ENCODE measurements around the gene OSBPL10. TPM values are rescaled to one million over a fixed set of nuclear protein-coding genes. Genes with fewer than 3 reads are reported as not detected.
A peak's percentile ranks its signal among the peaks of the same experiment; 100 is the strongest.

Gene OSBPL10
- total RNA-seq, 1 donor from 2014 or later: 27.8 TPM

DNA sequence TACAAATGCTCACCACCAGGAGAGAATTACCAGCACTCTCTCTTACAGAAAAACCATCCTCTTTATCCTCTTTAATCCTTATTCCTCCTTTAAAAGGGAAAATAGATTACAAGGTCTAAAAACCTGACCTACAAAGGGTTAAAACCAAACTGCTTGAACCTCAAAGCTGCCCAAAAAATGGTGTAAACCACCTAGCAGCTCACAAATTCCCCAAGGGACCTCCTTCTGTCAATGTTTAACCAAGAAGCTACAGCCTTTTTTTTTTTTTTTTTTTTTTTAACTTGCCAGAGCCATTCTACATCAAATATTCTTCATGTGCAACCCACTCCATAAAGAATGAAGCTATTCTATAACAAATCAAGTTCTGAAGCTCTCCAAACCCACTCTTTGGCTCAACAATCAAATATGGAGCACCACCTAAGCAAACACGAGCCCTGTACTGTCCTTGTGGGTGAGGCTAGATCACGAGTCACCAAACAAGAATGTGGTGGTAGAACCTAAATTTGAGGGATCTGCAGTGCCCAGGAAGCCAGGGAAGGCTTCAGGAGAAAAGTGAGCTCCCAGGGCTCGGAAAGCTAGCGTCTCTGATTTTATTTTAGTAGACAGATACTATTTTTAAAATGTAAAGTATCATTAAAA, 20.1 kb downstream of the OSBPL10 start:
- Mint-ChIP-seq H3K4me3 (no peak overlapping the region), H3K36me3 (no peaks in the 10 kb centered on the region)

DNA sequence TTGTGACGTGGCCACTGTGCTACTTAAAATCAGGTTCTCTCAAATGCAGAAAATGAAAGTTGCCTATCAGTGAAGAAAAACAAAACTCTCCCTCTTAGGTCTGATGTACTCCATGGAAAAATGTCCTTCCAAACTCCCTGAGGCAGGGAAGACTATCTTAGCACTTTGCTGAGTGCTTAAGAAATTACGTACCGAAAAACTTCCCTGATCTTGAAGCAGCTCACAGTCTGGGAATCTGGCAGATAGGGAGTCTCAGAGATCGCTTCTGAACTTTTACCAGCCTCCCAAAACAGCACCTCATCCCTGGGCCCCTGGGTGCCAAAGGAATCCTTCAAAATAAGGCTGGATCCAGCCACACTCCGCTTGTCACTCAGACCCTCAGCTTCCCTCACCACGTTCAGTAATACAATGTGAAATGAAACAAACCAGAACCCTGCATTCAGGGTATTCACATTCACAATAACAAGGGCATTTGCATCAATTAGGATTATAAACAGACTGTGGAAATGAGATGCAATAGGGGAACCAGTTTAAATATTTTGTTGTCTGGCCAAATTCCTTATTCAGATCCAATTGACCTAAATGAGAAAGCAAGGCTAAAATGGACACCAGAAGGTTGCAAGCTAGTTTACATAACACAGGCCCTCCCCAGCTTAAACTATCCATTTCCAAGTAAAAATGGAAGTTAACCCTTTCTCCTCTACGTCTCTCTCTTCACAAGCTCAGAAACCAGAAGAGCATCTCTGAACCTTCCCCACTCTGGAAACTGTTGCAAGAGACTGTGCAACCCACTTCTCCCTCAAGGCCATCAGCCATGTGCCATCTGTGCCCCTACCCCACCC, 20.9 kb downstream of the OSBPL10 start:
- Mint-ChIP-seq H3K4me3 (peak overlapping the region; percentile 47), H3K4me1 (peaks cover 31% of the 10 kb centered on the region), H3K9me3 (peaks cover 8% of the 10 kb centered on the region), H3K36me3 (no peaks in the 10 kb centered on the region), H3K27ac (peak overlapping the region; percentile 84), H3K27me3 (ENCODE audit: low read depth) (peaks cover 4% of the 10 kb centered on the region)
- DNase-seq (ENCODE audit: low spot score in 2 of 2, unreplicated experiment in 2 of 2): no peak
- TF ChIP-seq, protein P1, sequence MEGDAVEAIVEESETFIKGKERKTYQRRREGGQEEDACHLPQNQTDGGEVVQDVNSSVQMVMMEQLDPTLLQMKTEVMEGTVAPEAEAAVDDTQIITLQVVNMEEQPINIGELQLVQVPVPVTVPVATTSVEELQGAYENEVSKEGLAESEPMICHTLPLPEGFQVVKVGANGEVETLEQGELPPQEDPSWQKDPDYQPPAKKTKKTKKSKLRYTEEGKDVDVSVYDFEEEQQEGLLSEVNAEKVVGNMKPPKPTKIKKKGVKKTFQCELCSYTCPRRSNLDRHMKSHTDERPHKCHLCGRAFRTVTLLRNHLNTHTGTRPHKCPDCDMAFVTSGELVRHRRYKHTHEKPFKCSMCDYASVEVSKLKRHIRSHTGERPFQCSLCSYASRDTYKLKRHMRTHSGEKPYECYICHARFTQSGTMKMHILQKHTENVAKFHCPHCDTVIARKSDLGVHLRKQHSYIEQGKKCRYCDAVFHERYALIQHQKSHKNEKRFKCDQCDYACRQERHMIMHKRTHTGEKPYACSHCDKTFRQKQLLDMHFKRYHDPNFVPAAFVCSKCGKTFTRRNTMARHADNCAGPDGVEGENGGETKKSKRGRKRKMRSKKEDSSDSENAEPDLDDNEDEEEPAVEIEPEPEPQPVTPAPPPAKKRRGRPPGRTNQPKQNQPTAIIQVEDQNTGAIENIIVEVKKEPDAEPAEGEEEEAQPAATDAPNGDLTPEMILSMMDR (IDR thresholded peaks at IDR 0.05; ENCODE audit: unreplicated experiment): no peak

More for the DNA sequence above, 20.1 kb downstream of the OSBPL10 start:
- DNase-seq (ENCODE audit: low spot score in 2 of 2, unreplicated experiment in 2 of 2): no peak
- TF ChIP-seq, protein P1 (IDR thresholded peaks at IDR 0.05; ENCODE audit: unreplicated experiment): no peak
- Mint-ChIP-seq H3K4me1 (peaks cover 31% of the 10 kb centered on the region), H3K9me3 (peaks cover under 1% of the 10 kb centered on the region), H3K27me3 (ENCODE audit: low read depth) (peaks cover 4% of the 10 kb centered on the region), H3K27ac (peak overlapping the region; percentile 40)

DNA sequence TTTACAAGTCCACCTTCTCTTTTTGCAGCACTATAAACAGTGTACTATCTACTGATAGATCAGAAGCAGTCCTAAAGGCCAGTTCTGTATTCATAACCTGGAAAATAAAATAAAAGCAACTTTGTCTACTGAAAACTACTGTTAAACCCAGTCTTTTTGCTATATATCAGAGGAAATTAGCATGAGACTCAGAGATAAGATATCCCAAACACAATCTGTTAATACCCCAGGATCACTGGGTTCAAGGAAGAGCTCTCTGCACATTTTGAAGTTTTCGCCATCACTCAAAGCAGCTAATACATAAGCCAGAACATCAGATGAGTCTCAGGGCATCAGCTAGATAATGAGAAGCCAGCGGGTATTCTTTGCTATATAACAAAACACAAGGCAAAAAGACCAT, 21.8 kb downstream of the OSBPL10 start:
- peaks cover 13% of the 10 kb centered on the region for H3K9me3 Mint-ChIP-seq
- peaks cover 4% of the 10 kb centered on the region for H3K27me3 Mint-ChIP-seq (ENCODE audit: low read depth)
- peaks cover 2% of the 10 kb centered on the region for H3K36me3 Mint-ChIP-seq
- peak overlapping the region; percentile 0 for H3K4me3 Mint-ChIP-seq
- H3K4me1 Mint-ChIP-seq: peaks cover 31% of the 10 kb centered on the region
- TF ChIP-seq, protein P1 (IDR thresholded peaks at IDR 0.05; ENCODE audit: unreplicated experiment): no peak
- H3K27ac Mint-ChIP-seq: peak overlapping the region; percentile 71
- no peak for DNase-seq (ENCODE audit: low spot score in 2 of 2, unreplicated experiment in 2 of 2)

DNA sequence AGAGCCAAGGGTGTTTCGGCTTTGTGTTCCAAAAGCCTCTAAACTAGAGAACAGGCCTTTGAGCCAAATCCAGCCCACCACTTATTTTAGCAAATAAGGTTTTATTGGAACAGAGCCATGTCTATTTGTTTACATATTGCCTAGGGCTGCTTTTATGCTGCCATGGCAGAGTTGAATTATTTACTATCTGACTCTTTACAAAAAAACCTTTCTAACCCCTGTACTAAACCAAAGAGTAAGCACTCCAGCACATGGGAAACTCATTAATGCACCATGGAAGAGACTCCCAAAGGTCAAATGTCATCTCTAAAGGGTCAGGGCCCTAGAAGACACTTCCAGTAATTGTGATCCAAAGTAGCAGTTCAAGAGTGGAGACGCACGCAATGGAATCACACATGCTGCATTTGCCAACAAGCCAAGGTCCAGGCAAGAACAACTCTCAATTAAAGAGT, 22.3 kb downstream of the OSBPL10 start:
- Mint-ChIP-seq H3K4me3 (peak overlapping the region; percentile 0), H3K27me3 (ENCODE audit: low read depth) (peaks cover 4% of the 10 kb centered on the region), H3K36me3 (peaks cover 2% of the 10 kb centered on the region), H3K27ac (peak overlapping the region; percentile 71), H3K4me1 (peaks cover 31% of the 10 kb centered on the region), H3K9me3 (peaks cover 13% of the 10 kb centered on the region)
- TF ChIP-seq, protein P1 (IDR thresholded peaks at IDR 0.05; ENCODE audit: unreplicated experiment): no peak
- DNase-seq (ENCODE audit: low spot score in 2 of 2, unreplicated experiment in 2 of 2): no peak

DNA sequence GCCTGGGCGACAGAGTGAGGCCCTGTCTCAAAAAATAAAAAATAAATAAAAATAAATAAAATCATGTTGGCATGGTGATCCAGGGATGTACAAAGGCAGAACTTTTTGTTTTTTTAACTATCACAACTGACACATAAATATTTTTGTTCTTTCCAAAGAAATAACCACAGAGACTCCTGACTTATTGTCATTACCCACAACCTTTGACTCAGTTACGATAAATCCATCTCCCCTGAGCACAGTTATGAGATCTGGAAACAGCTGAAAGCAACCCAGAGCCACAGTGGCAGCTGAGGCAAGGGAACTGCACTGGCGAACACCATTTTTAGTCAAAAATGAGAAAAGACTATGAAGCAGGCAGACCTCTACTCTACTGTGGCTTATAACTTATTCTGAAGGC, 24.0 kb downstream of the OSBPL10 start:
- no peak overlapping the region for H3K27ac Mint-ChIP-seq
- H3K36me3 Mint-ChIP-seq: peaks cover 2% of the 10 kb centered on the region
- DNase-seq (ENCODE audit: low spot score in 2 of 2, unreplicated experiment in 2 of 2): no peak
- H3K9me3 Mint-ChIP-seq: peaks cover 13% of the 10 kb centered on the region
- peaks cover 31% of the 10 kb centered on the region for H3K4me1 Mint-ChIP-seq
- no peak overlapping the region for H3K4me3 Mint-ChIP-seq
- H3K27me3 Mint-ChIP-seq (ENCODE audit: low read depth): peaks cover 3% of the 10 kb centered on the region
- TF ChIP-seq, protein P1 (IDR thresholded peaks at IDR 0.05; ENCODE audit: unreplicated experiment): no peak

All from mesothelial cell of epicardium (in vitro differentiated cells).